Esophagus squamous epithelium (tissue), 5 donors: ENCODE data around the gene C1QTNF6. TPM values are rescaled to one million over a fixed set of nuclear protein-coding genes. Genes with fewer than 3 reads are reported as not detected.

Experiments used
- DNase-seq: peaks from one replicate; lab custom pipeline; 2025; lab: John Stamatoyannopoulos, UW
- H3K27ac ChIP-seq, 4 donors: fragments of 200-600 bp; sonication (generic); one replicate each; pipeline ENCODE4 v1.5.1; 2016 to 2019; ENCODE audit warnings: mild to moderate bottlenecking in 1 of 4
- H3K27me3 ChIP-seq, 4 donors: fragments of 200-600 bp; sonication (generic); 1 replicate in 3 of 4; 2 replicates in 1 of 4; pipeline versions ENCODE4 v1.5.1 to v1.6.0; 2017 to 2021; ENCODE audit warnings: antibody characterized with exemption in 1 of 4
- H3K36me3 ChIP-seq, 3 donors: fragments of 200-600 bp; sonication (generic); one replicate each; pipeline ENCODE4 v1.5.1; 2016 to 2019
- H3K4me1 ChIP-seq, 3 donors: fragments of 200-600 bp; sonication (generic); one replicate each; pipeline ENCODE4 v1.5.1; 2017 to 2019
- H3K4me3 ChIP-seq, 4 donors: fragments of 200-600 bp; sonication (generic); 1 replicate in 3 of 4; 2 replicates in 1 of 4; pipeline ENCODE4 v1.5.1; 2016 to 2019; ENCODE audit warnings: mild to moderate bottlenecking in 2 of 4, moderate library complexity in 1 of 4
- H3K9me3 ChIP-seq, 3 donors: fragments of 200-600 bp; sonication (generic); one replicate each; pipeline ENCODE4 v1.5.1; 2016 to 2019
- CTCF ChIP-seq, 6 experiments: fragments of 450-650 bp in 4 of 6; fragments of 200-600 bp in 2 of 6; sonication (generic) in 2 of 6; IDR thresholded peaks; one replicate each; pipeline ENCODE4 v1.5.1; 2016 to 2019; ENCODE audit warnings: antibody characterized with exemption in 6 of 6, mild to moderate bottlenecking in 4 of 6, moderate library complexity in 4 of 6
- POLR2A ChIP-seq, 4 donors: fragments of 450-650 bp; IDR thresholded peaks; one replicate each; pipeline ENCODE4 v1.6.1; 2017; ENCODE audit warnings: antibody characterized with exemption in 4 of 4, mild to moderate bottlenecking in 4 of 4, moderate library complexity in 3 of 4
- WGBS, 2 donors: methylation state at CpG; one replicate each; pipeline ENCODE4 v1.1.5; 2018; 5-methylcytosine and 5-hydroxymethylcytosine counted together
- intact Hi-C: fragments of 100-400 bp; cut with DNase I; formaldehyde crosslinking; loops from one replicate; pipeline ENCODE4 v1.15.0; 2022
- total RNA-seq, 4 donors: library from RNA; depleted of rRNA; stranded (reverse); fragments of >200 nt; gene quantifications; one replicate each; pipeline ENCODE4 v1.1.0, GENCODE V29; 2016
- donor health status: DM: yes; HTN: yes; CAD: no.

C1QTNF6 gene
- total RNA-seq, 4 donors from 2014 or later = 1.1 to 1.7 (median 1.4) TPM

- intact Hi-C loops = loop anchor here (2.0 kb wide), 1 partner anchor 32 kb away; no protein-coding TSS in a partner anchor
- TF ChIP-seq POLR2A (IDR thresholded peaks at IDR 0.05) (no peak), CTCF (IDR thresholded peaks at IDR 0.05) (peak; percentile 79 to 95 (median 88))
- H3K4me3 ChIP-seq = peak overlapping the region in 2 of 4 donors; percentile 16 to 45
Observed at GRCh38 chr22:37166675-37167066, 21.4 kb downstream of the C1QTNF6 start.

DNA sequence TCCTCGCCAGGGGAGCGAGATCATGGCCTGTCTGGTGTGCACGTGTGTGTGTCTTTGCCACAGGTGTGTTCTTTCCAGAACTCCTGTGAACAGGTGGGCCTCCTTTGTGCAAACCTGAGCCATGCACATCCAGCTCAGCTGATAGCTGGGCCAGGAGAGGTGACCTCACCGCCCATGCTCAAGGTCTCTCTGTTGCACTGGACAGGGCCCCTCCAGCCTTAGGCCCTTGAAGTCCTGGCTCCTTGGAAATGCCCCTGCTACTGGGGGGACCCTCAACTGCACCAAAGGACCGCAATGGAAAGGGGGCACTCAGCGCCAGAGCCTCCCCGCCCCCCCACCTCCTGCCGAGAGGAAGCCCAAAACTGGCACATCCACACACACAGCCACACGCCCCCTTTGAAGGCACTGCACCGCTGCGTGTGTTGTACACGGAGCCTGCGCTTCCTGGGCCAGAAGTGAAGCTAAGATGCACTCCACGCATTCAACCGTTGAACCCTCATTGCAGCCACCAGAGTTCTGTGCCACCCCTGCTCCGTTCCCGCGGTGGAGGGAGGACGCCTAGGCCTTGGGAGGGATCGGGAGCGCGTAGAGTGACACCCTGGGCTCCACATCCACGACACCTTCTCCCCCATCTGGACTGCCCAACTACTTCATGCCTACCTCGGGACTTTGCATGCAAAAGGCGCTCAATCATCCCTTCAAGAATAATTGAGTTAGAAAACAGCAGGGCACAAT lies 21.9 kb downstream of the C1QTNF6 start:
- WGBS, 2 donors = 57 to 77% methylated on average over 4 to 18 of the region's 25 CpGs
- intact Hi-C loops = loop anchor here (2.0 kb wide), 1 partner anchor 33 kb away; no protein-coding TSS in a partner anchor
- Histone ChIP-seq H3K27me3 (peaks cover 0 to 6% (median 0%) of the 10 kb centered on the region in 4 donors), H3K36me3 (no peaks in the 10 kb centered on the region), H3K4me3 (peak overlapping the region in 1 of 4 donors; percentile 45), H3K27ac (peak overlapping the region in 1 of 4 donors; percentile 61), H3K9me3 (peaks cover 0 to 6% (median 5%) of the 10 kb centered on the region in 3 donors), H3K4me1 (peaks cover 9 to 34% (median 23%) of the 10 kb centered on the region in 3 donors)
- no peak for DNase-seq
- TF ChIP-seq CTCF (IDR thresholded peaks at IDR 0.05) = no peak
- TF ChIP-seq POLR2A (IDR thresholded peaks at IDR 0.05) = no peak

More at GRCh38 chr22:37166675-37167066, 21.4 kb downstream of the C1QTNF6 start:
- 19 to 23% methylated on average over 3 to 9 of the region's 13 CpGs for WGBS, 2 donors
- Histone ChIP-seq H3K9me3 (peaks cover 0 to under 1% (median 0%) of the 10 kb centered on the region in 3 donors), H3K27ac (peak overlapping the region in 3 of 4 donors; percentile 48 to 61 (median 52)), H3K27me3 (peaks cover 0 to 6% (median 0%) of the 10 kb centered on the region in 4 donors), H3K4me1 (peaks cover 9 to 34% (median 23%) of the 10 kb centered on the region in 3 donors), H3K36me3 (no peaks in the 10 kb centered on the region)
- DNase-seq = no peak

DNA sequence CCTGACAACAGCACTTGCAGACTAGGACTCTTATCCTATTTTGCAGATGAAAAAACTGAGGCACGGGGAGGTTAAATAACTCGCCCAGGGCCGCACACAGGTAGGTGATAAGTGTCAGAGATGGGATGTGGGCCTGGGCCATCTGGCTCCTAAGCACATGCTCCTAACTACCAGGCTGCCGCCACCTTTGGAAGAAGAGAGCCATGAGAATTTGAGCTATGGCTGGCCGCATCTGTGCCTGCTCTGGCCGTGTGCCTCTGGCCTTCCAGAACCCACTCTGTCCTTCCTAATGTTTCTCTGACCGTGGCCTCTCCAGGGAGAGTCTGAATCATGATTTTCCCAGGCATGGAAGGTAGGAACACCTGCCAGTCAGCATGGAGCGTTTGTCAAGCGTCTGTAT lies 23.0 kb downstream of the C1QTNF6 start:
- H3K27ac ChIP-seq = no peak overlapping the region
- intact Hi-C loops = no loop called here

DNA sequence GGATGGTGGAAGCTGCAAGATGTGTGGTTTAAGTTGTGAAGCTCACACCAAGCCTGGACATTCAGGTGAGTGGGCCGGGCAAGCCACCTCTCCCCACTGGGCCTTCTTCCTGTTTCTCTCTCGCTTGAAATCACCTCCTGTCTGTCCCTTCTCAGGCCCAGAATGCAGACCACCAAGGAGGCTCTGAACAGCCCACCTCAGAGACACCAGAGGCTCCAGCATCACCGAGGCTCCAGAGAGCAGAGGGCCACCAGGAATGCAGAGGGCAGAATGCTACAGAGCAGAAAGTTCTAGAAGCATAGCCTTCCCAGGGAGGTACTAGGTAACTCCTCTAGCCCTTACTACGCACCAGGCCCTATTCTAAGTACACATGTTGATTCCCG lies 23.6 kb downstream of the C1QTNF6 start:
- Histone ChIP-seq H3K27me3 (peaks cover 0 to 11% (median 0%) of the 10 kb centered on the region in 4 donors), H3K4me3 (no peak overlapping the region), H3K27ac (peak overlapping the region in 2 of 4 donors; percentile 19 to 29), H3K9me3 (peaks cover 0 to 7% (median 6%) of the 10 kb centered on the region in 3 donors), H3K4me1 (peaks cover 9 to 25% (median 19%) of the 10 kb centered on the region in 3 donors), H3K36me3 (no peaks in the 10 kb centered on the region)
- DNase-seq = no peak
- 34 to 69% methylated on average over 2 to 3 of the region's 5 CpGs for WGBS, 2 donors
- intact Hi-C loops = no loop called here
- TF ChIP-seq POLR2A (IDR thresholded peaks at IDR 0.05) (no peak), CTCF (IDR thresholded peaks at IDR 0.05) (no peak)

More for the DNA sequence above, 23.0 kb downstream of the C1QTNF6 start:
- DNase-seq = no peak
- Histone ChIP-seq H3K4me3 (no peak overlapping the region), H3K36me3 (no peaks in the 10 kb centered on the region), H3K27me3 (peaks cover 0 to 8% (median 0%) of the 10 kb centered on the region in 4 donors), H3K9me3 (peaks cover 0 to 7% (median 6%) of the 10 kb centered on the region in 3 donors), H3K4me1 (peaks cover 9 to 26% (median 19%) of the 10 kb centered on the region in 3 donors)
- TF ChIP-seq POLR2A (IDR thresholded peaks at IDR 0.05) (no peak), CTCF (IDR thresholded peaks at IDR 0.05) (no peak)
- WGBS, 2 donors = 75 to 86% methylated on average over 6 to 8 of the region's 9 CpGs
